Measurements from ENCODE around the gene SYNM. TPM values are rescaled to one million over a fixed set of nuclear protein-coding genes. Genes with fewer than 3 reads are reported as not detected.

SYNM gene
- total and polyA plus RNA-seq, 8 donors = 4.0 to 469 (median 146) TPM

DNA sequence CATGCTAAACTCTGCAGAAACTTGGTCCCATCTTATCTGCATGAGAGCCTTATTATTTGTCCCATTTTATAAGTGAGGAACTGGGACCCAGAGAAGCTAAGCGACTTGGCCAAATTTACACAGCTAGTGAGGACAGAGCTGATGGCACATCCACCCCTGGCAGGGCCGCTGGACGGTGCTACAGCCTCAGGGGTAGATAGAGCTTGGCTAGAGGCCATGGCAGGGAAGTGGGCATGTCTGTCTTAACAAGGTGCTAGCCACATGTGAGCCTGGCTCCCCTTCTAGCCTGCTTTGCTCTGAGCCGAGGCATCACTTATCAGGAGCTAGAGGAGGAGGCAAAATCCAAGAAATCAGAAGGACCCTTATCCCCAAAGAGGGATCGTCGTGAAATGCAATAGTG, 36.7 kb upstream of the SYNM start:
- WGBS, 5 donors = 66 to 71% (median 70%) methylated on average over 6 of the region's 6 CpGs
- Histone ChIP-seq H3K9me3 (no peaks in the 10 kb centered on the region), H3K27me3 (no peaks in the 10 kb centered on the region), H3K27ac (no peak overlapping the region), H3K4me3 (no peak overlapping the region), H3K4me1 (no peaks in the 10 kb centered on the region), H3K36me3 (no peaks in the 10 kb centered on the region)
- intact Hi-C loops (cut with DNase I; ENCODE audit: low total_unique reads) = loop anchor here (10.0 kb wide), 1 partner anchor 553 kb away; no protein-coding TSS in a partner anchor
- no peak for DNase-seq
- TF ChIP-seq, protein P1, sequence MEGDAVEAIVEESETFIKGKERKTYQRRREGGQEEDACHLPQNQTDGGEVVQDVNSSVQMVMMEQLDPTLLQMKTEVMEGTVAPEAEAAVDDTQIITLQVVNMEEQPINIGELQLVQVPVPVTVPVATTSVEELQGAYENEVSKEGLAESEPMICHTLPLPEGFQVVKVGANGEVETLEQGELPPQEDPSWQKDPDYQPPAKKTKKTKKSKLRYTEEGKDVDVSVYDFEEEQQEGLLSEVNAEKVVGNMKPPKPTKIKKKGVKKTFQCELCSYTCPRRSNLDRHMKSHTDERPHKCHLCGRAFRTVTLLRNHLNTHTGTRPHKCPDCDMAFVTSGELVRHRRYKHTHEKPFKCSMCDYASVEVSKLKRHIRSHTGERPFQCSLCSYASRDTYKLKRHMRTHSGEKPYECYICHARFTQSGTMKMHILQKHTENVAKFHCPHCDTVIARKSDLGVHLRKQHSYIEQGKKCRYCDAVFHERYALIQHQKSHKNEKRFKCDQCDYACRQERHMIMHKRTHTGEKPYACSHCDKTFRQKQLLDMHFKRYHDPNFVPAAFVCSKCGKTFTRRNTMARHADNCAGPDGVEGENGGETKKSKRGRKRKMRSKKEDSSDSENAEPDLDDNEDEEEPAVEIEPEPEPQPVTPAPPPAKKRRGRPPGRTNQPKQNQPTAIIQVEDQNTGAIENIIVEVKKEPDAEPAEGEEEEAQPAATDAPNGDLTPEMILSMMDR (IDR thresholded peaks at IDR 0.05) = no peak
- TF ChIP-seq EP300 (IDR thresholded peaks at IDR 0.05) = no peak
- TF ChIP-seq POLR2AphosphoS5 (IDR thresholded peaks at IDR 0.05) = no peak
- TF ChIP-seq POLR2A (IDR thresholded peaks at IDR 0.05) = no peak

DNA sequence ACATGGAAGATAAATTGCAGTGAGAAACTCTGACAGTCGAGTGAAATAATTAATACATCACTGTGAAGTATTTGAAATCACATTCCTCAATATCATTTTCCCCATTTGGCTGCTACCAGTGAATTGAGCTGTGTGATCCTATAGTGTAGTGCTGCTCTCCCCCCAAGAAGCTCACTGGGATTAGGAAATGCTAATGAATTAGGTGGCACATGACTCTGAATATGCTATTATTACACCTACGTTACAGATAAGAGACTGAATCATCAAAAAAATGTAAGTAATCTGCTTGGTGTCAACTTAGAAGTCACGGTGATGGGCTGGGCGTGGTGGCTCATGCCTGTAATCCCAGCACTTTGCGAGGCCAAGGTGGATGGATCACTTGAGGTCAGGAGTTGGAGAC, 34.7 kb upstream of the SYNM start:
- WGBS, 5 donors = 60 to 73% (median 63%) methylated on average over 5 of the region's 5 CpGs
- Histone ChIP-seq H3K9me3 (no peaks in the 10 kb centered on the region), H3K36me3 (no peaks in the 10 kb centered on the region), H3K4me3 (no peak overlapping the region), H3K27ac (no peak overlapping the region), H3K4me1 (no peaks in the 10 kb centered on the region), H3K27me3 (no peaks in the 10 kb centered on the region)
- intact Hi-C loops (cut with DNase I; ENCODE audit: low total_unique reads) = loop anchor here (10.0 kb wide), 1 partner anchor 625 kb away; no protein-coding TSS in a partner anchor
- no peak for TF ChIP-seq POLR2AphosphoS5 (IDR thresholded peaks at IDR 0.05)
- TF ChIP-seq, protein P1 (IDR thresholded peaks at IDR 0.05) = no peak
- TF ChIP-seq EP300 (IDR thresholded peaks at IDR 0.05) = no peak
- no peak for TF ChIP-seq POLR2A (IDR thresholded peaks at IDR 0.05)
- DNase-seq = no peak

- Histone ChIP-seq H3K9me3 (no peaks in the 10 kb centered on the region), H3K4me1 (no peaks in the 10 kb centered on the region), H3K27me3 (no peaks in the 10 kb centered on the region), H3K36me3 (no peaks in the 10 kb centered on the region), H3K27ac (no peak overlapping the region), H3K4me3 (no peak overlapping the region)
- TF ChIP-seq, protein P1 (IDR thresholded peaks at IDR 0.05) = no peak
- TF ChIP-seq POLR2AphosphoS5 (IDR thresholded peaks at IDR 0.05) (no peak), EP300 (IDR thresholded peaks at IDR 0.05) (no peak), POLR2A (IDR thresholded peaks at IDR 0.05) (no peak)
- no peak for DNase-seq
- WGBS, 5 donors = 79 to 83% (median 80%) methylated on average over 10 of the region's 10 CpGs
- intact Hi-C loops (cut with DNase I; ENCODE audit: low total_unique reads) = loop anchor here (10.0 kb wide), 1 partner anchor 626 kb away; no protein-coding TSS in a partner anchor
Measured at GRCh38 chr15:99071091-99071680, 33.7 kb upstream of the SYNM start.

- Histone ChIP-seq H3K4me3 (no peak overlapping the region), H3K36me3 (no peaks in the 10 kb centered on the region), H3K4me1 (peaks cover 0 to 4% (median 0%) of the 10 kb centered on the region in 4 donors), H3K27me3 (no peaks in the 10 kb centered on the region), H3K27ac (no peak overlapping the region), H3K9me3 (no peaks in the 10 kb centered on the region)
- TF ChIP-seq, protein P1 (IDR thresholded peaks at IDR 0.05) = no peak
- TF ChIP-seq EP300 (IDR thresholded peaks at IDR 0.05) (no peak), POLR2AphosphoS5 (IDR thresholded peaks at IDR 0.05) (no peak), POLR2A (IDR thresholded peaks at IDR 0.05) (no peak)
- no peak for DNase-seq
- intact Hi-C loops (cut with DNase I; ENCODE audit: low total_unique reads) = loop anchor here (10.0 kb wide), 1 partner anchor 628 kb away; no protein-coding TSS in a partner anchor
- WGBS, 5 donors = 64 to 72% (median 69%) methylated on average over 4 of the region's 4 CpGs
Measured at GRCh38 chr15:99073008-99073717, 31.7 kb upstream of the SYNM start.
